WERI-Rb-1 (cell line): ENCODE measurements around the gene LRG1.

Experiments used
- DNase-seq: peaks from one replicate; pipeline ENCODE4 v3.0.0-alpha.2; 2020
- H3K27ac ChIP-seq: fragments of 250-450 bp; sonication (Bioruptor Pico); 2 replicates; pipeline ENCODE4 v1.5.1; 2020; ENCODE audit warnings: mild to moderate bottlenecking, moderate library complexity
- H3K27me3 ChIP-seq: fragments of 250-450 bp; sonication (Bioruptor Pico); 2 replicates; pipeline ENCODE4 v1.5.1; 2021; ENCODE audit warnings: mild to moderate bottlenecking, low read depth, moderate library complexity; ENCODE audit not compliant: insufficient read depth, severe bottlenecking
- H3K36me3 ChIP-seq: fragments of 250-450 bp; sonication (Bioruptor Pico); 2 replicates; pipeline ENCODE4 v1.5.1; 2020; ENCODE audit warnings: mild to moderate bottlenecking, moderate library complexity
- H3K4me3 ChIP-seq: 2 replicates; pipeline ENCODE4 v1.5.1; 2011; ENCODE audit warnings: low read depth, mild to moderate bottlenecking, control low read depth, low read length
- H3K9me3 ChIP-seq: fragments of 250-450 bp; sonication (Bioruptor Pico); 2 replicates; pipeline ENCODE4 v1.5.1; 2021; ENCODE audit warnings: mild to moderate bottlenecking, moderate library complexity; ENCODE audit not compliant: severe bottlenecking
- CTCF ChIP-seq: IDR thresholded peaks from 2 replicates; pipeline ENCODE4 v1.5.1; 2011; ENCODE audit warnings: low read depth, mild to moderate bottlenecking, control low read depth, inconsistent platforms, low read length

LRG1 gene

GRCh38 chr19:4541114-4541805, 1.4 kb upstream of the LRG1 start:
- DNase-seq = no peak
- Histone ChIP-seq H3K4me3 (no peak overlapping the region), H3K27me3 (no peaks in the 10 kb centered on the region), H3K27ac (no peak overlapping the region), H3K9me3 (peaks cover 13% of the 10 kb centered on the region), H3K36me3 (peaks cover 12% of the 10 kb centered on the region)
- TF ChIP-seq CTCF = no peak

- Histone ChIP-seq H3K9me3 (peaks cover 13% of the 10 kb centered on the region), H3K36me3 (no peaks in the 10 kb centered on the region), H3K27me3 (no peaks in the 10 kb centered on the region), H3K4me3 (no peak overlapping the region), H3K27ac (no peak overlapping the region)
- TF ChIP-seq CTCF = no peak
- no peak for DNase-seq
These were observed 605 bp downstream of the LRG1 start for GRCh38 chr19:4539169-4539692.

- Histone ChIP-seq H3K27ac (no peak overlapping the region), H3K36me3 (no peaks in the 10 kb centered on the region), H3K9me3 (peaks cover 13% of the 10 kb centered on the region), H3K4me3 (no peak overlapping the region), H3K27me3 (no peaks in the 10 kb centered on the region)
- TF ChIP-seq CTCF = no peak
- DNase-seq = no peak
These were observed 1.3 kb downstream of the LRG1 start for GRCh38 chr19:4538601-4538954.

- Histone ChIP-seq H3K27ac (no peak overlapping the region; the same call in 1 of the 2 replicates), H3K27me3 (no peaks in the 10 kb centered on the region), H3K4me3 (no peak overlapping the region), H3K36me3 (no peaks in the 10 kb centered on the region), H3K9me3 (peaks cover 13% of the 10 kb centered on the region)
- DNase-seq = no peak
- no peak for TF ChIP-seq CTCF
These were observed 1.8 kb downstream of the LRG1 start for GRCh38 chr19:4537953-4538600.

GRCh38 chr19:4536798-4537197, 3.0 kb downstream of the LRG1 start:
- no peak for TF ChIP-seq CTCF
- H3K9me3 ChIP-seq = peaks cover 13% of the 10 kb centered on the region
- H3K27ac ChIP-seq = peak overlapping the region; percentile 64
- H3K4me3 ChIP-seq = no peak overlapping the region
- DNase-seq = peak; percentile 44
- H3K36me3 ChIP-seq = no peaks in the 10 kb centered on the region
- no peaks in the 10 kb centered on the region for H3K27me3 ChIP-seq
